Measurements from ENCODE around the gene NVL.

- TF ChIP-seq CTCF (IDR thresholded peaks at IDR 0.05; ENCODE audit: control extremely low read depth in 1 of 3, insufficient read depth in 1 of 3, low read depth in 1 of 3, low read length in 3 of 3) (no peak), KDM5A (IDR thresholded peaks at IDR 0.05; ENCODE audit: low read length) (no peak), POLR2A (IDR thresholded peaks at IDR 0.05; ENCODE audit: control extremely low read depth in 1 of 2, low read depth in 2 of 2, low read length in 2 of 2) (no peak), TBP (IDR thresholded peaks at IDR 0.05; ENCODE audit: low read depth, low read length) (no peak), SIN3A (conservative IDR thresholded peaks at IDR 0.05 in 1 of 2, IDR thresholded peaks at IDR 0.05 in 1 of 2; ENCODE audit: low read depth in 1 of 2, low read length in 2 of 2) (no peak), FOSL1 (IDR thresholded peaks at IDR 0.05; ENCODE audit: insufficient read depth, low read depth, low read length) (no peak), CBX5 (IDR thresholded peaks at IDR 0.05; ENCODE audit: low read depth, low read length) (no peak), BRCA1 (IDR thresholded peaks at IDR 0.05; ENCODE audit: low read depth, low read length) (no peak), USF2 (IDR thresholded peaks at IDR 0.05; ENCODE audit: low read length) (no peak), BACH1 (IDR thresholded peaks at IDR 0.05; ENCODE audit: low read length) (no peak), POLR2AphosphoS5 (IDR thresholded peaks at IDR 0.05; ENCODE audit: low read depth, low read length) (no peak)
These were observed 47.8 kb downstream of the NVL start for GRCh38 chr1:224282140-224282539.

Measured in H1 (cell line).